B cell (primary cell): ENCODE results near the gene SCN8A.

Experiments
- EZH2 ChIP-seq: IDR thresholded peaks from 2 replicates; pipeline ENCODE4 v1.6.1; 2012; ENCODE audit warnings: borderline replicate concordance, low read depth, mild to moderate bottlenecking, moderate library complexity, low read length; ENCODE audit not compliant: insufficient read depth, poor library complexity, severe bottlenecking
- TF ChIP-seq, protein P1 (sequence below): fragments of 200-600 bp; IDR thresholded peaks from one replicate; pipeline ENCODE4 v1.8.0; 2022; ENCODE audit warnings: antibody characterized with exemption, mild to moderate bottlenecking

DNA sequence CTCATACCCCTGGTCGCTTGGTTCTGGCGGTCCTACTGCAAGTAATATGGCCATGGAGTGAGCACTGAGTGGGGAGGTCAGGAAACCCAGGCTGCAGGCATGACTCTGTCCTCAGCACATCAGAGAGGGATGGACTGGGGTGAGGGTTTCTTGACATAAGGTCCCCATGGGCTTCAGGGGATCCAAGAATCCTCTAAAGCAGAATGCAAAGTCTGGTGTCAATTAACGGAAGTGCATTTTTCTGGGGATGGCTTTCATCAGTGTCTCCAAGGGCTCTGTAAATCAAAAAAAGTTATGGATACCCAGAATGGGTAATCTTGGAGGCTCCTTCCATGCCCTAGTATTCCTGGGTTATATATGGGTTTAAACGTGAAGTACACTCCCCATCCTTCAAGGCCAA is 253.8 kb downstream of the SCN8A start:
- TF ChIP-seq, protein P1, sequence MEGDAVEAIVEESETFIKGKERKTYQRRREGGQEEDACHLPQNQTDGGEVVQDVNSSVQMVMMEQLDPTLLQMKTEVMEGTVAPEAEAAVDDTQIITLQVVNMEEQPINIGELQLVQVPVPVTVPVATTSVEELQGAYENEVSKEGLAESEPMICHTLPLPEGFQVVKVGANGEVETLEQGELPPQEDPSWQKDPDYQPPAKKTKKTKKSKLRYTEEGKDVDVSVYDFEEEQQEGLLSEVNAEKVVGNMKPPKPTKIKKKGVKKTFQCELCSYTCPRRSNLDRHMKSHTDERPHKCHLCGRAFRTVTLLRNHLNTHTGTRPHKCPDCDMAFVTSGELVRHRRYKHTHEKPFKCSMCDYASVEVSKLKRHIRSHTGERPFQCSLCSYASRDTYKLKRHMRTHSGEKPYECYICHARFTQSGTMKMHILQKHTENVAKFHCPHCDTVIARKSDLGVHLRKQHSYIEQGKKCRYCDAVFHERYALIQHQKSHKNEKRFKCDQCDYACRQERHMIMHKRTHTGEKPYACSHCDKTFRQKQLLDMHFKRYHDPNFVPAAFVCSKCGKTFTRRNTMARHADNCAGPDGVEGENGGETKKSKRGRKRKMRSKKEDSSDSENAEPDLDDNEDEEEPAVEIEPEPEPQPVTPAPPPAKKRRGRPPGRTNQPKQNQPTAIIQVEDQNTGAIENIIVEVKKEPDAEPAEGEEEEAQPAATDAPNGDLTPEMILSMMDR, result no peak
- no peak for TF ChIP-seq EZH2
